ENCODE measurements around the gene MAP4K3. TPM values are rescaled to one million over a fixed set of nuclear protein-coding genes. Genes with fewer than 3 reads are reported as not detected.

Gene MAP4K3
- polyA plus RNA-seq, 1 donor from 2014 or later: 1.1 TPM

DNA sequence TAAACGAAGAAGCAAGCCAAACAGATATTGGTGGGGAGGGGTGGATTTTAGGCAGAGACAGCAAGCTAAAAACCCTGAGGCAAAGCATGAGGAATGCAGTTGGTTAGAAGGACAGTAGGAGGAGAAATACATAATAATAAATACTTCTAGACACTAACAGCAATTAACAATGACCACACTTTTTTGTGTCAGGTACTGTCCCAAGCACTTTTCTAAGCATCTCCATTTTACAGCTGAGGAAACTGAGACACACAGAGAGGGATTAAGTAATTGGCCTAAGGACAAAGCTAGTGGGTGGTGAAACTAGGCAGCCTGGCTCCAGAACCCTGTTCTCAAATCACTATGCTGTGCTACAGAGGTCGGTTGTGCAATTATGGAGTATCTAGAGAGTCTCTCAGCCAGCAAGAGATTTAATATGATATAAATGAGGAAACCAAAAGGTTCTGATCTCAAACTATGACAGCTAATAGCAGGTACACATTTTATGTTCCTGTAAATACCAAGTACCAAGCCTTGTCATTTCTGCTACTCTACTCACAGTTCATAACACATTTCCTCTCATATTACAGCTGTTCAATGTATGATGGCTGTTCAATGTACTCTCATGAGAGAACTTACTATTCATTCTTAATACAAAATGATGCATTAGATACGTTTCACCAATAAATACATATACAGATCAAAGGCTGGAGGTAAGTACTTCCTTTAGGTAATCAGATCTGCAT is 5.3 kb downstream of the MAP4K3 start:
- H3K9me3 Mint-ChIP-seq: no peaks in the 10 kb centered on the region
- H3K36me3 Mint-ChIP-seq: peaks cover 2% of the 10 kb centered on the region
- H3K27ac Mint-ChIP-seq: peak overlapping the region in 1 of 3 donors; percentile 58
- H3K4me1 Mint-ChIP-seq: peaks cover 2 to 24% (median 22%) of the 10 kb centered on the region in 3 donors
- H3K4me3 Mint-ChIP-seq: peak overlapping the region in 1 of 4 donors; percentile 36
- H3K27me3 Mint-ChIP-seq: peaks cover 1% of the 10 kb centered on the region

DNA sequence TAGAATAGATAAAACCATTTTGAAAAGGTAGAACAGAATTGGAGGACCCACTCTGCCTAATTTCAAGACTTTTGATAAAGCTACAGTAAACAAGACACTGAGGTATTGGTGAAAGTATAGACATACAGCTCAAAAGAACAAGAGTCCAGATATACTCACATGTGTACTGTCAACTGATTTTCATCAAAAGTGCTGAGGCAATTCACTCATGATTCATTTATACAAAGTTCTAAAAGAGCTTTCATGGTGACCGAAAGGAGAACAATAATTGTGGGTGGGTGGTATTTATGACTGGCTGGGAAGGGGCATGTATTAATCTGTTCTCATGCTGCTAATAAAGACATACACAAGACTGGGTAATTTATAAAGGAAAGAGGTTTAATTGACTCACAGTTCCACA is 7.3 kb downstream of the MAP4K3 start:
- Mint-ChIP-seq H3K36me3 (peaks cover 2% of the 10 kb centered on the region), H3K27me3 (no peaks in the 10 kb centered on the region), H3K27ac (no peak overlapping the region), H3K9me3 (no peaks in the 10 kb centered on the region), H3K4me1 (peaks cover 0 to 10% (median 6%) of the 10 kb centered on the region in 3 donors), H3K4me3 (no peak overlapping the region)

DNA sequence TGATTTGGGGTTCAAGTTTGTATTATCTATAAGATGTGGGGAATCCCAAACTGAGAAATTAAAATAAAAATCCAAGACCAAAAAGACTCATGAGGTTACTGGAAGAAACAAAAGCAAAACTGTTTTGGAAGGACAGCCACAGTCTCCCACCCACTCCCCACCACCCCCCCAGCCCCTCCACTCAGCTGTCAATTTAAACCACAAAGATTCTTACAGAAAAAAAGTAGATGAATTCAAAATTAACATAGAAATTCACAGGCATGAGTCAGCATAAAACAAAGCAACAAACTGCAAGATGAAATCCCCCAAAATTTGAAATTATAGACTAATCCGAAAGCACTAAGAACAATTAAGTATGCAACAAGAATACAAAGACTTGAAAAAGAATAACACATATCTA is 12.1 kb downstream of the MAP4K3 start:
- H3K27me3 Mint-ChIP-seq: no peaks in the 10 kb centered on the region
- no peak overlapping the region for H3K4me3 Mint-ChIP-seq
- peaks cover 5 to 13% (median 7%) of the 10 kb centered on the region in 3 donors for H3K4me1 Mint-ChIP-seq
- H3K27ac Mint-ChIP-seq: no peak overlapping the region
- H3K36me3 Mint-ChIP-seq: peaks cover 2% of the 10 kb centered on the region
- no peaks in the 10 kb centered on the region for H3K9me3 Mint-ChIP-seq

GRCh38 chr2:39422700-39423099 is 14.4 kb downstream of the MAP4K3 start:
- no peaks in the 10 kb centered on the region for H3K36me3 Mint-ChIP-seq
- no peak overlapping the region for H3K4me3 Mint-ChIP-seq
- H3K4me1 Mint-ChIP-seq: peaks cover 5 to 13% (median 5%) of the 10 kb centered on the region in 3 donors
- H3K27me3 Mint-ChIP-seq: no peaks in the 10 kb centered on the region
- H3K27ac Mint-ChIP-seq: no peak overlapping the region
- no peaks in the 10 kb centered on the region for H3K9me3 Mint-ChIP-seq

DNA sequence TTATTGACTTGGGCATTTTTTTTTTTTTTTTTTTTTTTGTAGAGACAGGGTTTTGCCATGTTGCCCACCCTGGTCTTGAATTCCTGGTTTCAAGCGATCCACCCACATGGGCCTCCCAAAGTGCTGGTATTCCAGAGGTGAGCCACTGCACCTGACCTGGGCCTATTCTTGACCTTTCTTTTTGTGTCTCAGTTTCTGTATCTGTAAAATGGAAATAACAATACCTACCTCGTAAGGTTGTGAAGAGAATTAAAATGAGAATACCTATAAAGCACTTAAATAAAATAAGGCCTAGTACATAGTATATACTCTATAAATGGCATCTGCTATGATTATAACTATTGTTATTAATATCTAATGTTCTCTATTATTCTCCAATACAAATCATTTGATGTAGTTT is 15.7 kb downstream of the MAP4K3 start:
- Mint-ChIP-seq H3K36me3 (no peaks in the 10 kb centered on the region), H3K27ac (no peak overlapping the region), H3K4me1 (peaks cover 4 to 13% (median 6%) of the 10 kb centered on the region in 3 donors), H3K27me3 (no peaks in the 10 kb centered on the region), H3K9me3 (no peaks in the 10 kb centered on the region), H3K4me3 (no peak overlapping the region)

DNA sequence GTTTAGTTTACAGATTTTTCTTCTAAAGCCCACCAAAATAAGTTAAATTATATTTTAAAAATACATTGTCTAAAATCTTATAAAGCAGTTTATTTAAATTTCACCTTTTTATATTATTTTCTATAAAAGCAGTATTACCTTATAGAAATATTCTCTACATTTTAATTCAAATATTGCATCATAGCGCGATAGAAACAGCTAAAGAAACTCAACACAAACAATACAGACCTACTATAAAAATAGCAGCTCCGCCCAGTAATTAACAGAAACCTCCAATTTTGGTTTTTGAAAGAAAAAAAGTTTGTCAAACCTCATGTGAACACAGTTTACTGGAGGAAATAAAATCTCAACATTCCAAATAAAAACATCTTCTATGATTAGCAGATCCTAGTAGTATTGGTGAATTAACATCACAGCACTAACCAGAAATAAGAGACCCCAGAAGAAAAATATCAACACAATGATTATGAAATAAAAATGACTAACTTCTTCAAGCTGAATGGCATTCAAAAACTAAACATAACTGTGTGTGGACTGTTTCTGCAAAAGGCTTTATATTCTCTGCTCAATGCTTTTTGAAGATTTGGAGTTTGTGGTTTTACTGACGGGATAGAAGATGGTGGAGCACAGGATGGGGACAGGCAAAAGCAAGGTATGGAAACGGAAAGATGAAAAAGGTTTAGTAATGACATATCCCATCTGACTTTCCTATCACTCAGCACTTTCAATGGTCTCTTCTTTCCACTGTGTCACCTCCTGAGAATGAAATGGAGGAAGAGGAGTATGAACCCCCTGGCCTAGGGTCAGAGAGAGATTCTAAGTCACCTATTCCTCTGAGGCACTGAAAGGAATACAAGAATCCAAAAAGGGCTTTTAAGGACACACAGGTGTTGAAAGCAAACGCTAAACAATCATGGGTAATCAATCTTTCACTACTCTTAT is 17.5 kb downstream of the MAP4K3 start:
- Mint-ChIP-seq H3K27ac (no peak overlapping the region), H3K27me3 (no peaks in the 10 kb centered on the region), H3K4me3 (no peak overlapping the region), H3K36me3 (no peaks in the 10 kb centered on the region), H3K9me3 (no peaks in the 10 kb centered on the region), H3K4me1 (peaks cover 4 to 13% (median 6%) of the 10 kb centered on the region in 3 donors)

DNA sequence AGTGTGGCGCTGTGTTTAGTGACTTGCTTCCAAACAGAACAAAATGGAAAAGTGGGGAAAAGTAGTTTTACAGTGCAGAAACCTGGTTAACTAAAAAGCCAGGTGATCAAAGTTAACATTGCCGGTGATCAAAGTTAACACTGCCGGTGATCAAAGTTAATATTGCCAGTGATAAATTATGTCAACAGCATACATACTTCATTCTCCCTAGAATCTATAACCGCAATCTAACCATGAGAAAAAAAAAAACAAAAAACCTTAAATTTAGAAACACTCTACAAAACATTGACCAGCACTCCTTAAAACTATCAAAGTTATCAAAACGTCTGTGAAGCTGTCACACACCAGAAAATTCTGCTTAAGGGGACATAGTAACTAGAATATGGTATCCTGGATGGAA is 18.6 kb downstream of the MAP4K3 start:
- Mint-ChIP-seq H3K4me1 (peaks cover 4 to 11% (median 5%) of the 10 kb centered on the region in 3 donors), H3K4me3 (no peak overlapping the region), H3K27ac (no peak overlapping the region), H3K27me3 (no peaks in the 10 kb centered on the region), H3K36me3 (no peaks in the 10 kb centered on the region), H3K9me3 (no peaks in the 10 kb centered on the region)

DNA sequence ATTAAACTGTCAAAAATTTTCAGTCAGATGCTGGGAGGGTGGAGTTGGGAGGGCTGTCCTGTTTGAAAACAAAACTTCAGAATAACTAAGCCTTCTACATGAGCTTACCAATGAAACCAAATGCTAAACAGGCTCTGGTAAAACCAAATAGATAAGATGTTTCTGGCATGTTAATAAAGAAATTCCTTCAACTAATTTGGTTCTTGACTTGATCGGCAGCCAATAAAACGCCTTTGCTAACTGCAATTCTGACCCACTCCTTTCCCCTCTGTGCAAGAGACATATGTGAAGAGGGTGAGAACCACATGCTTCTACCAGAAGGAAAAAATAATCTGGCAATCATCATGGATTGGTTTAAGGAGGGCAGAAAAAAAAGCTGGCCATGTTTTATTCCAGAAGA is 20.9 kb downstream of the MAP4K3 start:
- Mint-ChIP-seq H3K4me1 (peaks cover 1 to 12% (median 10%) of the 10 kb centered on the region in 3 donors), H3K4me3 (no peak overlapping the region), H3K27me3 (no peaks in the 10 kb centered on the region), H3K36me3 (no peaks in the 10 kb centered on the region), H3K27ac (no peak overlapping the region), H3K9me3 (no peaks in the 10 kb centered on the region)

GRCh38 chr2:39413063-39413737 is 23.9 kb downstream of the MAP4K3 start:
- Mint-ChIP-seq H3K27me3 (no peaks in the 10 kb centered on the region), H3K4me3 (no peak overlapping the region), H3K9me3 (no peaks in the 10 kb centered on the region), H3K4me1 (peaks cover 5 to 25% (median 16%) of the 10 kb centered on the region in 3 donors), H3K27ac (no peak overlapping the region), H3K36me3 (no peaks in the 10 kb centered on the region)

DNA sequence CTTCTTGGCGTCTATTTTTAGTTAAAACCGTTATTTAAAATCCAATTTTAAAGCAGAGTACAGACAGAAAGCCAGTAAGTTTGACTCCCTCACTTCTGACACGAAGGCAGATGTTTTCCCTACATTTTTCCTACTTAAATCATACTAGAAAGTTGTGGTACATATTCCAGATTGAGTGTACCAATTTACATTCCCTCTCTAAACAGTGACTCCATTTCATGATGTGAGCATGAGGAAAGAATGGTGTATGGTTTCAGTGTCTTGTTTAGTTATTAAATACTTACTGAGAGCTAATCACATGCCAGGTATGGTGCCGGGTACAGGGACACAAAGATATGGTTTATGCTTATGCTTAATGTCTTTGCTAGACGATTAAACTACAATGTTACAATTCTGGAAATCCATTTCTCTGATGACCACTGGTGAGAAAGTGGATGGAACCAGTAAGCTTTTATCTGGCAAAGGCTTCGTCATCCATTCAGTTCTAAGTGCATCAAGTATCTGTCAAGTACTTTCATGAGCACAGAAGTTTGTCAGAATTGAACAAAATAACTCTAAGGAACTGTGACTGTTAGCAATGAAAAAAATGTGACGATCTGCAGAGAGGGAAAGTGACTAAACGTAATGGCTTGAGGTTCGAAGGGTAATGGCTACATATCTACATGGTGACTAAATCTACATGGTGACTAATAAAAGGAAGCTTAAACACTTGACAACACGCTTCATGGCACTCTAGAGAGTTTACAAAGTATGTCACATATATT is 25.7 kb downstream of the MAP4K3 start:
- Mint-ChIP-seq H3K4me1 (peaks cover 8 to 28% (median 26%) of the 10 kb centered on the region in 3 donors), H3K4me3 (no peak overlapping the region), H3K36me3 (no peaks in the 10 kb centered on the region), H3K9me3 (no peaks in the 10 kb centered on the region), H3K27ac (no peak overlapping the region), H3K27me3 (no peaks in the 10 kb centered on the region)

- no peaks in the 10 kb centered on the region for H3K9me3 Mint-ChIP-seq
- H3K4me3 Mint-ChIP-seq: no peak overlapping the region
- H3K27me3 Mint-ChIP-seq: no peaks in the 10 kb centered on the region
- peaks cover 8 to 28% (median 26%) of the 10 kb centered on the region in 3 donors for H3K4me1 Mint-ChIP-seq
- H3K27ac Mint-ChIP-seq: no peak overlapping the region
- H3K36me3 Mint-ChIP-seq: no peaks in the 10 kb centered on the region
Observed at GRCh38 chr2:39409697-39410389, 27.2 kb downstream of the MAP4K3 start.

DNA sequence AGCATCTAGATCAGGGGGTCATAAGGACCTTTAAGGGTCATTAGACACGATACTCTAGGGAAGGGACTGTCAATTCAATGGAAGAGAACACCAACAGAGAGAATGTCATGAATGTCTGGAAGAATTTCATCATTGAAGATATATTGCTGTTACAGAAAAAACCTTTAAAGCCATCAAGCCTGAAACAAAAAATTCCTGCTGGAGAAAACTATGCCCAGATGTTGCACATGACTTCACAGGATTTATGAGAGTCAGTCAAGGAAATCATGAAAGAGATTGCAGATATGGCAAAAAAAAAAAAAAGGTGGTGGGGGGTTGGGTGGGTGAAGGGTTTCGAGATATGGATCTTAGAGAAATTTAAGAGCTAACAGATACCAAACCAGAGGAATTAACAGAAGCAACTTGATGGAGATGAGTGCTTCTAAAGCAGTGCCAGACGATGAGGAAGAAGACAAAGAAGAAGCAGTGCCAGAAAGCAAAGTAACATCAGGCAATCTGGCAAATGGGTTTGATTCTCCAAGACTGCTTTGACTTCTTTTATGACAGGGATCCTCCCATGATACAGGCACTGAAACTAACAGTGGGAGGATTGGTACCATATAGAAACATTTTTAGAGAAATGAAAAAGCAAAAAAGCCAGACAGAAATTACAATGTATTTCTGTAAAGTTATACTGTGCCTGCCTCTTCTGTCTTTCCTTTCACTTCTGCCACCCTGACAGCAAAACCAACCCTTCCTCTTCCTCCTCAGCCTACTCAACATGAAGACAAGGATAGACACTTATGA is 28.5 kb downstream of the MAP4K3 start:
- Mint-ChIP-seq H3K4me3 (peak overlapping the region in 2 of 4 donors; percentile 3 to 73), H3K36me3 (no peaks in the 10 kb centered on the region), H3K27me3 (no peaks in the 10 kb centered on the region), H3K9me3 (no peaks in the 10 kb centered on the region), H3K4me1 (peaks cover 8 to 28% (median 26%) of the 10 kb centered on the region in 3 donors), H3K27ac (peak overlapping the region in 1 of 3 donors; percentile 18)

- H3K36me3 Mint-ChIP-seq: no peaks in the 10 kb centered on the region
- no peak overlapping the region for H3K4me3 Mint-ChIP-seq
- H3K9me3 Mint-ChIP-seq: no peaks in the 10 kb centered on the region
- H3K4me1 Mint-ChIP-seq: peaks cover 11 to 32% (median 28%) of the 10 kb centered on the region in 3 donors
- no peaks in the 10 kb centered on the region for H3K27me3 Mint-ChIP-seq
- H3K27ac Mint-ChIP-seq: peak overlapping the region in 1 of 3 donors; percentile 18
Observed at GRCh38 chr2:39407516-39408296, 29.4 kb downstream of the MAP4K3 start.

Measured in IgD-negative memory B cell (primary cell).